CD14-positive monocyte (primary cell): ENCODE measurements around the gene KLF2. TPM values are rescaled to one million over a fixed set of nuclear protein-coding genes. Genes with fewer than 3 reads are reported as not detected.

Source experiments
- DNase-seq, 3 donors: peaks; one replicate each; pipeline ENCODE4 v3.0.0-alpha.2; 2011 to 2022
- H2AFZ ChIP-seq: 2 replicates; pipeline ENCODE4 v1.6.0; 2012; ENCODE audit warnings: mild to moderate bottlenecking, low read depth, low read length, inconsistent platforms; ENCODE audit not compliant: insufficient read depth, poor library complexity, severe bottlenecking
- H3K27ac ChIP-seq, 2 donors: 1 replicate in 1 of 2; 2 replicates in 1 of 2; pipeline ENCODE4 v1.5.1; 2012 to 2013; ENCODE audit warnings: low read length in 2 of 2, control low read depth in 1 of 2, inconsistent platforms in 1 of 2, low read depth in 1 of 2, mild to moderate bottlenecking in 1 of 2
- H3K27me3 ChIP-seq, 2 donors: one replicate each; pipeline versions ENCODE4 v1.6.0 to v1.6.1; 2011 to 2013; ENCODE audit warnings: low read length in 2 of 2; ENCODE audit not compliant: control insufficient read depth in 2 of 2, insufficient read depth in 2 of 2
- H3K36me3 ChIP-seq, 2 donors: replicated peaks in 1 of 2; 1 replicate in 1 of 2; 2 replicates in 1 of 2; pipeline versions ENCODE4 v1.5.1 to v1.6.1; 2012 to 2013; ENCODE audit warnings: low read length in 2 of 2, control low read depth in 1 of 2, inconsistent platforms in 1 of 2, mild to moderate bottlenecking in 1 of 2; ENCODE audit not compliant: insufficient read depth in 2 of 2, control insufficient read depth in 1 of 2
- H3K4me1 ChIP-seq, 2 donors: 1 replicate in 1 of 2; 2 replicates in 1 of 2; pipeline versions ENCODE4 v1.5.1 to v1.6.1; 2012 to 2013; ENCODE audit warnings: low read length in 2 of 2, control low read depth in 1 of 2, inconsistent platforms in 1 of 2, mild to moderate bottlenecking in 1 of 2, moderate library complexity in 1 of 2; ENCODE audit not compliant: insufficient read depth in 2 of 2, control insufficient read depth in 1 of 2
- H3K4me2 ChIP-seq: replicated peaks from 2 replicates; pipeline ENCODE3; 2012; ENCODE audit warnings: low read length, moderate library complexity, mild to moderate bottlenecking; ENCODE audit not compliant: poor library complexity, severe bottlenecking; ENCODE audit errors: extremely low read depth
- H3K4me3 ChIP-seq, 3 experiments: fragments of 200-600 bp in 1 of 3; sonication (generic) in 1 of 3; replicated peaks in 1 of 3; 1 replicate in 2 of 3; 2 replicates in 1 of 3; pipeline ENCODE4 v1.5.1; 2011 to 2013; ENCODE audit warnings: low read length in 3 of 3, mild to moderate bottlenecking in 3 of 3, control low read depth in 2 of 3, low read depth in 2 of 3, inconsistent platforms in 1 of 3, moderate library complexity in 1 of 3
- H3K79me2 ChIP-seq: 2 replicates; pipeline ENCODE4 v1.6.0; 2012; ENCODE audit warnings: mild to moderate bottlenecking, control low read depth, inconsistent platforms, low read length, moderate library complexity; ENCODE audit not compliant: insufficient read depth
- H3K9ac ChIP-seq: 2 replicates; pipeline ENCODE4 v1.6.0; 2017; ENCODE audit warnings: low read length, mild to moderate bottlenecking; ENCODE audit not compliant: insufficient read depth, poor library complexity, severe bottlenecking
- H3K9me3 ChIP-seq, 2 donors: replicated peaks in 1 of 2; 1 replicate in 1 of 2; 2 replicates in 1 of 2; pipeline versions ENCODE4 v1.5.1 to v1.6.1; 2012 to 2013; ENCODE audit warnings: low read length in 2 of 2, control low read depth in 1 of 2; ENCODE audit not compliant: control insufficient read depth in 1 of 2, insufficient read depth in 1 of 2
- H4K20me1 ChIP-seq: 2 replicates; pipeline ENCODE4 v1.6.0; 2012; ENCODE audit warnings: mild to moderate bottlenecking, low read length, control low read depth, moderate library complexity; ENCODE audit not compliant: insufficient read depth
- H3K27ac Mint-ChIP-seq, 7 donors: one replicate each; pipeline ENCODE4 v1.8.0; 2020; ENCODE audit warnings: mild to moderate bottlenecking in 7 of 7, mixed read lengths in 7 of 7, moderate library complexity in 6 of 7, inconsistent platforms in 2 of 7
- H3K27me3 Mint-ChIP-seq, 3 donors: one replicate each; pipeline ENCODE4 v1.8.0; 2021 to 2022; ENCODE audit warnings: low read depth in 3 of 3, mild to moderate bottlenecking in 3 of 3, mixed read lengths in 3 of 3, moderate library complexity in 3 of 3, inconsistent platforms in 1 of 3
- H3K36me3 Mint-ChIP-seq, 2 donors: one replicate each; pipeline ENCODE4 v1.8.0; 2020; ENCODE audit warnings: mixed read lengths in 2 of 2, inconsistent platforms in 1 of 2, mild to moderate bottlenecking in 1 of 2
- H3K4me1 Mint-ChIP-seq: one replicate; pipeline ENCODE4 v1.8.0; 2020; ENCODE audit warnings: mild to moderate bottlenecking, mixed read lengths
- H3K4me3 Mint-ChIP-seq, 2 donors: one replicate each; pipeline ENCODE4 v1.8.0; 2020; ENCODE audit warnings: mild to moderate bottlenecking in 2 of 2, mixed read lengths in 2 of 2, moderate library complexity in 1 of 2
- H3K9me3 Mint-ChIP-seq, 7 donors: one replicate each; pipeline ENCODE4 v1.8.0; 2020 to 2022; ENCODE audit warnings: mixed read lengths in 7 of 7, mild to moderate bottlenecking in 6 of 7, moderate library complexity in 6 of 7, inconsistent platforms in 2 of 7
- CTCF ChIP-seq: fragments of 200-600 bp; IDR thresholded peaks from one replicate; pipeline ENCODE4 v1.8.0; 2022; ENCODE audit warnings: antibody characterized with exemption, mild to moderate bottlenecking
- WGBS: methylation state at CpG from one replicate; pipeline ENCODE4 v1.1.5; 2013; ENCODE audit warnings: missing lambda C conversion rate; ENCODE audit not compliant: insufficient coverage; 5-methylcytosine and 5-hydroxymethylcytosine counted together
- intact Hi-C, 2 donors: fragments of 100-400 bp; cut with micrococcal nuclease; formaldehyde crosslinking; loops; one replicate each; pipeline versions ENCODE4 v1.15.0 to v1.15.1; 2023
- polyA plus RNA-seq, 3 donors: library from polyadenylated mRNA; depleted of rRNA in 1 of 3; unstranded in 2 of 3; stranded (reverse) in 1 of 3; fragments of 300-500 nt in 2 of 3; fragments of >200 nt in 1 of 3; fragmentation: Illumina TruSeq in 2 of 3; gene quantifications; 1 replicate in 2 of 3; 2 replicates in 1 of 3; pipeline ENCODE4 v1.2.3, GENCODE V29; 2012 to 2021

KLF2 gene
- polyA plus RNA-seq, 3 donors: 34.0 to 331 (median 51.4) TPM

- Mint-ChIP-seq H3K4me1 (peaks cover 76% of the 10 kb centered on the region), H3K4me3 (no peak overlapping the region), H3K27me3 (peaks cover under 1 to 16% (median under 1%) of the 10 kb centered on the region in 3 donors), H3K36me3 (no peaks in the 10 kb centered on the region), H3K9me3 (peaks cover 0 to 3% (median 0%) of the 10 kb centered on the region in 7 donors), H3K27ac (peak overlapping the region in 5 of 7 donors; percentile 32 to 99 (median 97))
- H3K9me3 ChIP-seq: no peaks in the 10 kb centered on the region
- H3K36me3 ChIP-seq: no peaks in the 10 kb centered on the region
- no peak for TF ChIP-seq CTCF
- H3K9ac ChIP-seq: no peak overlapping the region
- H3K4me1 ChIP-seq: peaks cover 65 to 78% of the 10 kb centered on the region in 2 donors
- no peak overlapping the region for H3K4me2 ChIP-seq
- no peaks in the 10 kb centered on the region for H3K79me2 ChIP-seq
- no peaks in the 10 kb centered on the region for H4K20me1 ChIP-seq
- H3K4me3 ChIP-seq: no peak overlapping the region
- DNase-seq: peak in 2 of 3 donors; percentile 33 to 40
- 93% methylated on average over 2 of the region's 5 CpGs for WGBS
- H2AFZ ChIP-seq: no peak overlapping the region
- no peak overlapping the region for H3K27ac ChIP-seq
- intact Hi-C loops: loop anchor here (2.0 kb wide), 2 partner anchors 41 to 43 kb away; partner anchors contain the start of gene KLF2 (in 1 of the 2)
- no peaks in the 10 kb centered on the region for H3K27me3 ChIP-seq
These were observed 42.9 kb upstream of the KLF2 start for GRCh38 chr19:16281743-16282142.

- peak overlapping the region; percentile 4 to 60 (median 17) for H3K4me3 ChIP-seq
- H4K20me1 ChIP-seq: no peaks in the 10 kb centered on the region
- H3K9me3 ChIP-seq: no peaks in the 10 kb centered on the region
- peak; percentile 68 to 76 (median 72) for DNase-seq
- H3K27ac Mint-ChIP-seq: peak overlapping the region; percentile 97 to 99 (median 98)
- peaks cover 73 to 87% of the 10 kb centered on the region in 2 donors for H3K4me1 ChIP-seq
- peaks cover 85% of the 10 kb centered on the region for H3K4me1 Mint-ChIP-seq
- H3K36me3 Mint-ChIP-seq: peaks cover 0 to 1% of the 10 kb centered on the region in 2 donors
- peaks cover 3 to 19% (median 3%) of the 10 kb centered on the region in 3 donors for H3K27me3 Mint-ChIP-seq
- H3K36me3 ChIP-seq: no peaks in the 10 kb centered on the region
- H3K9me3 Mint-ChIP-seq: peaks cover 0 to 3% (median 0%) of the 10 kb centered on the region in 7 donors
- TF ChIP-seq CTCF: no peak
- no peaks in the 10 kb centered on the region for H3K79me2 ChIP-seq
- peak overlapping the region; percentile 75 for H2AFZ ChIP-seq
- H3K27me3 ChIP-seq: no peaks in the 10 kb centered on the region
- peak overlapping the region; percentile 67 for H3K4me2 ChIP-seq
- peak overlapping the region; percentile 73 to 83 for H3K4me3 Mint-ChIP-seq
- H3K9ac ChIP-seq: peak overlapping the region; percentile 71
- intact Hi-C loops: loop anchor here (2.0 kb wide), 2 partner anchors 39 to 41 kb away; partner anchors contain the start of gene KLF2 (in 1 of the 2)
- H3K27ac ChIP-seq: peak overlapping the region; percentile 92 to 93
- 0% methylated on average over 33 of the region's 36 CpGs for WGBS
These were observed 41.2 kb upstream of the KLF2 start for GRCh38 chr19:16283210-16284061.
